Measurements from ENCODE around the gene CGN. TPM values are rescaled to one million over a fixed set of nuclear protein-coding genes. Genes with fewer than 3 reads are reported as not detected.

The CGN gene
- total and polyA plus RNA-seq, 2 of the 13 experiments (the other 11 are each of a cell fraction or from before 2014, with no cell fraction given) = 0.75 to 0.81 TPM

DNA sequence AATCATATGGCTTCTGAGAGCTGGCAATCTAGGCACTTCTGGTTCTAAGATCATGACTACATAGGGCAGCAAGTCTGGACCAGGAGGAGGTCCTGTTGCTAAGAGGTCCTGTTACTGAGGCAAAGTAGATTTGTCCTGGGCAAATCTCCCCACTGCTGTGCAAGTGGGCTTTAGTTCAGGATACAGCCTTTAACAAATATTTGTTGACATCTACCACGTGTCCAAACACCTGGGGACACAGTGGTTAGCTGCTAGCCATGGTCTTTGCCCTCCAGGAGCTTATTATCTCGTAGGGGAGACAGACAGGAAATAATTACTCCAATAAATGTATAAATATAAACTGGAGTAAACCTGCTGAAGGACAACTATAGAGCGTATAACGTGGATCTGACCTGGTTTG is 3.2 kb downstream of the CGN start (continued):
- TF ChIP-seq, protein P1, sequence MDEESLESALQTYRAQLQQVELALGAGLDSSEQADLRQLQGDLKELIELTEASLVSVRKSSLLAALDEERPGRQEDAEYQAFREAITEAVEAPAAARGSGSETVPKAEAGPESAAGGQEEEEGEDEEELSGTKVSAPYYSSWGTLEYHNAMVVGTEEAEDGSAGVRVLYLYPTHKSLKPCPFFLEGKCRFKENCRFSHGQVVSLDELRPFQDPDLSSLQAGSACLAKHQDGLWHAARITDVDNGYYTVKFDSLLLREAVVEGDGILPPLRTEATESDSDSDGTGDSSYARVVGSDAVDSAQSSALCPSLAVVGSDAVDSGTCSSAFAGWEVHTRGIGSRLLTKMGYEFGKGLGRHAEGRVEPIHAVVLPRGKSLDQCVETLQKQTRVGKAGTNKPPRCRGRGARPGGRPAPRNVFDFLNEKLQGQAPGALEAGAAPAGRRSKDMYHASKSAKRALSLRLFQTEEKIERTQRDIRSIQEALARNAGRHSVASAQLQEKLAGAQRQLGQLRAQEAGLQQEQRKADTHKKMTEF (CRISPR knock-in tag; IDR thresholded peaks at IDR 0.05) = no peak
- TF ChIP-seq ZNF335 (CRISPR knock-in tag; IDR thresholded peaks at IDR 0.05) (no peak), MED1 (CRISPR knock-in tag; IDR thresholded peaks at IDR 0.05) (0 out of 2 replicates have a peak, but pooled peaks have one; percentile 20), SMAD3 (CRISPR knock-in tag; IDR thresholded peaks at IDR 0.05) (no peak), FOXP1 (IDR thresholded peaks at IDR 0.05) (no peak), FOXP1 (CRISPR knock-in tag; IDR thresholded peaks at IDR 0.05) (peak; percentile 62), ZNF619 (CRISPR knock-in tag; IDR thresholded peaks at IDR 0.05) (no peak)
- TF ChIP-seq, protein P2, sequence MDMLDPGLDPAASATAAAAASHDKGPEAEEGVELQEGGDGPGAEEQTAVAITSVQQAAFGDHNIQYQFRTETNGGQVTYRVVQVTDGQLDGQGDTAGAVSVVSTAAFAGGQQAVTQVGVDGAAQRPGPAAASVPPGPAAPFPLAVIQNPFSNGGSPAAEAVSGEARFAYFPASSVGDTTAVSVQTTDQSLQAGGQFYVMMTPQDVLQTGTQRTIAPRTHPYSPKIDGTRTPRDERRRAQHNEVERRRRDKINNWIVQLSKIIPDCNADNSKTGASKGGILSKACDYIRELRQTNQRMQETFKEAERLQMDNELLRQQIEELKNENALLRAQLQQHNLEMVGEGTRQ (IDR thresholded peaks at IDR 0.05; ENCODE audit: low read depth, low read length) = peak; percentile 35; the same call in 1 of the 2 replicates
- TF ChIP-seq, protein P2 (CRISPR knock-in tag; IDR thresholded peaks at IDR 0.05; ENCODE audit: borderline replicate concordance) = peak; percentile 42; the same call in 1 of the 2 replicates
- TF ChIP-seq, protein P3, sequence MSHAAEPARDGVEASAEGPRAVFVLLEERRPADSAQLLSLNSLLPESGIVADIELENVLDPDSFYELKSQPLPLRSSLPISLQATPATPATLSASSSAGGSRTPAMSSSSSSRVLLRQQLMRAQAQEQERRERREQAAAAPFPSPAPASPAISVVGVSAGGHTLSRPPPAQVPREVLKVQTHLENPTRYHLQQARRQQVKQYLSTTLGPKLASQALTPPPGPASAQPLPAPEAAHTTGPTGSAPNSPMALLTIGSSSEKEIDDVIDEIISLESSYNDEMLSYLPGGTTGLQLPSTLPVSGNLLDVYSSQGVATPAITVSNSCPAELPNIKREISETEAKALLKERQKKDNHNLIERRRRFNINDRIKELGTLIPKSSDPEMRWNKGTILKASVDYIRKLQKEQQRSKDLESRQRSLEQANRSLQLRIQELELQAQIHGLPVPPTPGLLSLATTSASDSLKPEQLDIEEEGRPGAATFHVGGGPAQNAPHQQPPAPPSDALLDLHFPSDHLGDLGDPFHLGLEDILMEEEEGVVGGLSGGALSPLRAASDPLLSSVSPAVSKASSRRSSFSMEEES (CRISPR knock-in tag; IDR thresholded peaks at IDR 0.05) = peak; percentile 35; the same call in 1 of the 2 replicates
